Activated CD8-positive, alpha-beta T cell treated with anti-CD3 and anti-CD28 coated beads for 36 hours (primary cell): ENCODE results near the gene CCDC87. TPM values are rescaled to one million over a fixed set of nuclear protein-coding genes. Genes with fewer than 3 reads are reported as not detected.
"Not testable (repeated sequence)": the region's sequence is repeated elsewhere in the genome, so short reads cannot be mapped to it uniquely, and the experiment has no call there.

Experiments
- ATAC-seq: fragments of 200-7000 bp; cut with Tn5 transposase; one replicate; pipeline ENCODE4 v1.10.0; 2021; ENCODE audit warnings: mild to moderate bottlenecking, moderate library complexity
- CTCF ChIA-PET: fragments of 350-600 bp; sonication (Branson Sonifier 250); formaldehyde crosslinking; loops from one replicate; lab custom pipeline; 2021; ENCODE audit warnings: antibody characterized with exemption; lab: Charles Lee
- POLR2A ChIA-PET: fragments of 350-600 bp; sonication (Branson Sonifier 250); formaldehyde crosslinking; loops from one replicate; lab custom pipeline; 2021; ENCODE audit warnings: antibody characterized with exemption; lab: Charles Lee
- DNase-seq: peaks from one replicate; pipeline ENCODE4 v3.0.0-alpha.2; 2020
- H3K27ac Mint-ChIP-seq: one replicate; pipeline ENCODE4 v1.8.0; 2021; ENCODE audit warnings: mild to moderate bottlenecking, mixed read lengths
- H3K27me3 Mint-ChIP-seq: one replicate; pipeline ENCODE4 v1.8.0; 2021; ENCODE audit warnings: mixed read lengths
- H3K36me3 Mint-ChIP-seq: one replicate; pipeline ENCODE4 v1.8.0; 2021; ENCODE audit warnings: low read depth, mixed read lengths
- H3K4me1 Mint-ChIP-seq: one replicate; pipeline ENCODE4 v1.8.0; 2021; ENCODE audit warnings: low read depth, mixed read lengths
- H3K4me3 Mint-ChIP-seq: one replicate; pipeline ENCODE4 v1.8.0; 2021; ENCODE audit warnings: mild to moderate bottlenecking, moderate library complexity, mixed read lengths
- H3K9me3 Mint-ChIP-seq: one replicate; pipeline ENCODE4 v1.8.0; 2021; ENCODE audit warnings: mixed read lengths
- intact Hi-C: fragments of 100-400 bp; cut with micrococcal nuclease; formaldehyde crosslinking; loops from one replicate; pipeline ENCODE4 v1.10.0; 2022
- total RNA-seq, 2 experiments: library from RNA; stranded (reverse); gene quantifications; one replicate each; pipeline ENCODE4 v1.2.3, GENCODE V29; 2021
- TF ChIP-seq, protein P1 (sequence below): fragments of 200-600 bp; IDR thresholded peaks from one replicate; pipeline ENCODE4 v1.8.0; 2022; ENCODE audit warnings: antibody characterized with exemption, mild to moderate bottlenecking

CCDC87 gene
- total RNA-seq, 2 experiments from 2014 or later = 0.14 to 0.27 TPM

DNA sequence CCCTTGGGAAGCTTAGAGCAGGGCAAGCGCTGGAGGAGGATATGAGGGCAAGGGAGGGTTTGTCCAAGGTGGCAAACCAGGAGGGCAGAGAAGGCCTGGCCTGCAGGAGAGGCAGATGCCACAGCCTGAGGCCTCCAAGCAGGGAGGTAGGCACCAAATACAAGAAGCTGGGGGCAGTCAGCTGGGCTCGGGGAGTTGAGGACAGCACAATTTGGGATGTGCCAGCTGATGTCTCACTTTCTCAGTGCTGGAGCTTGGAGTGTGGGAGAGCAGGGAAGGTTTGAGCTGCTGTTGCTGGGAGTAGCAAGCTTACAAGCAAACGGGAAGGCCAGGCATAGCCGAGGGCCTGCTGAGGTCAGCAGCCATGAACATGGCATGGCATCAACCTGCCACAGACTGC is 51.0 kb downstream of the CCDC87 start:
- intact Hi-C loops = loop anchor here (10.0 kb wide), 2 partner anchors 57 to 133 kb away; partner anchors contain the start of genes DPP3 and RBM4B
- DNase-seq (no peak), ATAC-seq (no peak)
- Mint-ChIP-seq H3K4me1 (peaks cover 17% of the 10 kb centered on the region), H3K9me3 (no peaks in the 10 kb centered on the region), H3K36me3 (peaks cover 15% of the 10 kb centered on the region), H3K4me3 (no peak overlapping the region), H3K27me3 (no peaks in the 10 kb centered on the region), H3K27ac (no peak overlapping the region)
- ChIA-PET CTCF (interaction anchor here (0.8 to 1.4 kb wide), 2 partner anchors 13 to 103 kb away, joined by 3 read pairs; partner anchors contain the start of gene MRPL11), POLR2A (interaction anchor here (0.7 to 1.4 kb wide), 3 partner anchors 8 to 119 kb away, joined by 3 to 7 read pairs (median 4); no protein-coding TSS in a partner anchor)
- TF ChIP-seq, protein P1, sequence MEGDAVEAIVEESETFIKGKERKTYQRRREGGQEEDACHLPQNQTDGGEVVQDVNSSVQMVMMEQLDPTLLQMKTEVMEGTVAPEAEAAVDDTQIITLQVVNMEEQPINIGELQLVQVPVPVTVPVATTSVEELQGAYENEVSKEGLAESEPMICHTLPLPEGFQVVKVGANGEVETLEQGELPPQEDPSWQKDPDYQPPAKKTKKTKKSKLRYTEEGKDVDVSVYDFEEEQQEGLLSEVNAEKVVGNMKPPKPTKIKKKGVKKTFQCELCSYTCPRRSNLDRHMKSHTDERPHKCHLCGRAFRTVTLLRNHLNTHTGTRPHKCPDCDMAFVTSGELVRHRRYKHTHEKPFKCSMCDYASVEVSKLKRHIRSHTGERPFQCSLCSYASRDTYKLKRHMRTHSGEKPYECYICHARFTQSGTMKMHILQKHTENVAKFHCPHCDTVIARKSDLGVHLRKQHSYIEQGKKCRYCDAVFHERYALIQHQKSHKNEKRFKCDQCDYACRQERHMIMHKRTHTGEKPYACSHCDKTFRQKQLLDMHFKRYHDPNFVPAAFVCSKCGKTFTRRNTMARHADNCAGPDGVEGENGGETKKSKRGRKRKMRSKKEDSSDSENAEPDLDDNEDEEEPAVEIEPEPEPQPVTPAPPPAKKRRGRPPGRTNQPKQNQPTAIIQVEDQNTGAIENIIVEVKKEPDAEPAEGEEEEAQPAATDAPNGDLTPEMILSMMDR = no peak

GRCh38 chr11:66540598-66540997 is 52.3 kb downstream of the CCDC87 start:
- H3K27ac Mint-ChIP-seq, H3K9me3 Mint-ChIP-seq, POLR2A ChIA-PET, H3K27me3 Mint-ChIP-seq, H3K4me3 Mint-ChIP-seq, ATAC-seq, DNase-seq, CTCF ChIA-PET: not testable (repeated sequence)
- intact Hi-C loops = loop anchor here (10.0 kb wide), 2 partner anchors 56 to 134 kb away; partner anchors contain the start of genes DPP3 and RBM4B
- Mint-ChIP-seq H3K4me1 (peaks cover 17% of the 10 kb centered on the region), H3K36me3 (peaks cover 18% of the 10 kb centered on the region)

Other genes starting within 250 kb of the CCDC87 start
- gene BRMS1, start 248.0 kb downstream of the CCDC87 start, total RNA-seq = 10 to 100 TPM; 35.7 to 35.9 TPM
- 1 to 10 TPM; 9.4 to 9.5 TPM for gene B4GAT1, start 245.4 kb downstream of the CCDC87 start, total RNA-seq
- 10 to 100 TPM; 11.8 to 12.2 TPM for gene SLC29A2, start 221.3 kb downstream of the CCDC87 start, total RNA-seq
- gene NPAS4, start 172.0 kb downstream of the CCDC87 start, total RNA-seq = under 1 TPM in 1 of 2 experiments, not detected in 1; 0.11 TPM
- gene MRPL11, start 154.2 kb downstream of the CCDC87 start, total RNA-seq = 100 to 1,000 TPM; 135 to 142 TPM
- 10 to 100 TPM in 1 of 2 experiments, 1 to 10 TPM in 1; 6.7 to 10.5 TPM for gene PELI3, start 126.2 kb downstream of the CCDC87 start, total RNA-seq
- 10 to 100 TPM; 72.4 to 75.8 TPM for gene DPP3, start 112.6 kb downstream of the CCDC87 start, total RNA-seq
- 1 to 10 TPM; 7.7 to 7.9 TPM for gene BBS1, start 82.4 kb downstream of the CCDC87 start, total RNA-seq
- 10 to 100 TPM; 13.2 to 14.0 TPM for gene ZDHHC24, start 47.0 kb downstream of the CCDC87 start, total RNA-seq
- gene ACTN3, start 46.2 kb downstream of the CCDC87 start, total RNA-seq = under 1 TPM in 1 of 2 experiments, not detected in 1; 0.14 TPM
- gene CTSF, start 24.5 kb downstream of the CCDC87 start, total RNA-seq = 1 to 10 TPM in 1 of 2 experiments, under 1 TPM in 1; 0.68 to 1.3 TPM
- 10 to 100 TPM; 22.0 to 25.6 TPM for gene CCS, start 122 bp upstream of the CCDC87 start, total RNA-seq
- 100 to 1,000 TPM; 153 to 159 TPM for gene RBM14, start 23.6 kb upstream of the CCDC87 start, total RNA-seq
- gene RBM4, start 45.6 kb upstream of the CCDC87 start, total RNA-seq = 100 to 1,000 TPM; 108 to 114 TPM
- gene RBM4B, start 84.8 kb upstream of the CCDC87 start, total RNA-seq = 10 to 100 TPM; 10.7 to 13.1 TPM
- gene SPTBN2, start 136.2 kb upstream of the CCDC87 start, total RNA-seq = 1 to 10 TPM; 1.4 to 1.8 TPM